Nephron (organoid): ENCODE data around the gene ATP5F1D.

ENCODE experiments used
- H3K27ac Mint-ChIP-seq, 3 experiments: 2 replicates each; pipeline ENCODE4 v1.8.0; 2020; ENCODE audit warnings: mixed read lengths in 3 of 3, mild to moderate bottlenecking in 2 of 3, moderate library complexity in 1 of 3
- H3K27me3 Mint-ChIP-seq: 2 replicates; pipeline ENCODE4 v1.8.0; 2021; ENCODE audit warnings: low read depth, mild to moderate bottlenecking, moderate library complexity, mixed read lengths
- H3K36me3 Mint-ChIP-seq: 2 replicates; pipeline ENCODE4 v1.8.0; 2020; ENCODE audit warnings: low read depth, mixed read lengths
- H3K4me1 Mint-ChIP-seq: 2 replicates; pipeline ENCODE4 v1.8.0; 2020; ENCODE audit warnings: mixed read lengths
- H3K4me3 Mint-ChIP-seq, 3 experiments: 2 replicates each; pipeline ENCODE4 v1.8.0; 2020; ENCODE audit warnings: mild to moderate bottlenecking in 3 of 3, mixed read lengths in 3 of 3, moderate library complexity in 2 of 3
- H3K9me3 Mint-ChIP-seq: 2 replicates; pipeline ENCODE4 v1.8.0; 2020; ENCODE audit warnings: mixed read lengths
- CTCF ChIP-seq, 3 experiments: fragments of 200-600 bp; sonication (generic); IDR thresholded peaks; one replicate each; pipeline ENCODE4 v1.5.0; 2021; ENCODE audit warnings: antibody characterized with exemption in 3 of 3; ENCODE audit not compliant: unreplicated experiment in 3 of 3

The ATP5F1D gene

GRCh38 chr19:1274081-1274851, 32.7 kb downstream of the ATP5F1D start:
- Mint-ChIP-seq H3K4me1 (peaks cover 43% of the 10 kb centered on the region), H3K9me3 (no peaks in the 10 kb centered on the region), H3K27me3 (no peaks in the 10 kb centered on the region), H3K4me3 (peak overlapping the region; percentile 72 to 86 (median 74)), H3K27ac (peak overlapping the region; percentile 88 to 94 (median 89)), H3K36me3 (peaks cover 40% of the 10 kb centered on the region)
- no peak for TF ChIP-seq CTCF (IDR thresholded peaks at IDR 0.05; ENCODE audit: unreplicated experiment in 3 of 3)

- no peaks in the 10 kb centered on the region for H3K9me3 Mint-ChIP-seq
- H3K27ac Mint-ChIP-seq, result peak overlapping the region in 1 of 3 experiments; percentile 72
- H3K4me1 Mint-ChIP-seq, result peaks cover 46% of the 10 kb centered on the region
- peak overlapping the region; percentile 70 to 80 (median 74) for H3K4me3 Mint-ChIP-seq
- TF ChIP-seq CTCF (IDR thresholded peaks at IDR 0.05; ENCODE audit: unreplicated experiment in 3 of 3), result no peak
- peaks cover 42% of the 10 kb centered on the region for H3K36me3 Mint-ChIP-seq
- H3K27me3 Mint-ChIP-seq, result no peaks in the 10 kb centered on the region
Observed at GRCh38 chr19:1274852-1275259, 33.3 kb downstream of the ATP5F1D start.

- H3K36me3 Mint-ChIP-seq, result peaks cover 37% of the 10 kb centered on the region
- peaks cover 2% of the 10 kb centered on the region for H3K27me3 Mint-ChIP-seq
- H3K4me3 Mint-ChIP-seq, result peak within 1 kb of the TSS; percentile 88 to 92 (median 91)
- no peak for TF ChIP-seq CTCF (IDR thresholded peaks at IDR 0.05; ENCODE audit: unreplicated experiment in 3 of 3)
- no peaks in the 10 kb centered on the region for H3K9me3 Mint-ChIP-seq
- H3K4me1 Mint-ChIP-seq, result peaks cover 43% of the 10 kb centered on the region
- H3K27ac Mint-ChIP-seq, result peak within 1 kb of the TSS; percentile 89 to 98 (median 97)
Observed at GRCh38 chr19:1275260-1275975, 33.9 kb downstream of the ATP5F1D start, which contains the start of gene FAM174C. Gene FAM174C, plus strand, starts transcription at chr19:1275530. Its CDS starts 20 bp downstream, at chr19:1275550.

GRCh38 chr19:1275976-1276627, 34.6 kb downstream of the ATP5F1D start:
- Mint-ChIP-seq H3K9me3 (no peaks in the 10 kb centered on the region), H3K4me1 (peaks cover 38% of the 10 kb centered on the region), H3K36me3 (peaks cover 31% of the 10 kb centered on the region), H3K27me3 (peaks cover 4% of the 10 kb centered on the region), H3K4me3 (peak overlapping the region; percentile 88 to 92 (median 91)), H3K27ac (peak overlapping the region; percentile 89 to 98 (median 97))
- no peak for TF ChIP-seq CTCF (IDR thresholded peaks at IDR 0.05; ENCODE audit: unreplicated experiment in 3 of 3)

GRCh38 chr19:1276628-1277022, 35.1 kb downstream of the ATP5F1D start:
- peaks cover 33% of the 10 kb centered on the region for H3K4me1 Mint-ChIP-seq
- peak overlapping the region in 2 of 3 experiments; percentile 16 to 44 for H3K27ac Mint-ChIP-seq
- H3K36me3 Mint-ChIP-seq, result peaks cover 26% of the 10 kb centered on the region
- peaks cover 4% of the 10 kb centered on the region for H3K27me3 Mint-ChIP-seq
- peak overlapping the region; percentile 88 to 92 (median 91) for H3K4me3 Mint-ChIP-seq
- no peak for TF ChIP-seq CTCF (IDR thresholded peaks at IDR 0.05; ENCODE audit: unreplicated experiment in 3 of 3)
- no peaks in the 10 kb centered on the region for H3K9me3 Mint-ChIP-seq
